Neural crest cell (in vitro differentiated cells): ENCODE measurements around the gene HSPA4. TPM values are rescaled to one million over a fixed set of nuclear protein-coding genes. Genes with fewer than 3 reads are reported as not detected.
"Not testable (repeated sequence)": the region's sequence is repeated elsewhere in the genome, so short reads cannot be mapped to it uniquely, and the experiment has no call there.

ENCODE experiments used
- DNase-seq: peaks from one replicate; pipeline ENCODE4 v3.0.0; 2021; ENCODE audit warnings: low read depth, mixed read lengths, low spot score
- H3K27ac Mint-ChIP-seq: one replicate; pipeline ENCODE4 v1.8.0; 2021; ENCODE audit warnings: mild to moderate bottlenecking, mixed read lengths; ENCODE audit not compliant: unreplicated experiment
- H3K27me3 Mint-ChIP-seq: 2 replicates; pipeline ENCODE4 v1.8.0; 2021; ENCODE audit warnings: low read depth, mild to moderate bottlenecking, mixed read lengths
- H3K36me3 Mint-ChIP-seq: 2 replicates; pipeline ENCODE4 v1.8.0; 2021; ENCODE audit warnings: low read depth, mild to moderate bottlenecking, mixed read lengths
- H3K4me1 Mint-ChIP-seq: 2 replicates; pipeline ENCODE4 v1.8.0; 2021; ENCODE audit warnings: mixed read lengths
- H3K4me3 Mint-ChIP-seq: one replicate; pipeline ENCODE4 v1.8.0; 2021; ENCODE audit warnings: mild to moderate bottlenecking, mixed read lengths
- H3K9me3 Mint-ChIP-seq: 2 replicates; pipeline ENCODE4 v1.8.0; 2021; ENCODE audit warnings: mixed read lengths
- long read RNA-seq: library from polyadenylated mRNA; unstranded; transcript quantifications from one replicate; pipeline ENCODE4 v2.0.0, GENCODE V29; 2020
- total RNA-seq: library from RNA; stranded (reverse); gene quantifications from 2 replicates; pipeline ENCODE4 v1.2.1, GENCODE V29; 2021
- TF ChIP-seq, protein P1 (sequence below): fragments of 200-600 bp; sonication (generic); conservative IDR thresholded peaks from 2 replicates; pipeline ENCODE4 v1.5.0; 2021; ENCODE audit warnings: antibody characterized with exemption, mild to moderate bottlenecking

Gene HSPA4
- 161 and 166 TPM in 2 replicates for total RNA-seq
- long read RNA-seq, full-length matches to known transcripts = 554 of 725 reads
- long read RNA-seq, partial matches to known transcripts = 114 of 725 reads
- long read RNA-seq, other reads (novel, unspliced or antisense) = 57 of 725 reads

DNA sequence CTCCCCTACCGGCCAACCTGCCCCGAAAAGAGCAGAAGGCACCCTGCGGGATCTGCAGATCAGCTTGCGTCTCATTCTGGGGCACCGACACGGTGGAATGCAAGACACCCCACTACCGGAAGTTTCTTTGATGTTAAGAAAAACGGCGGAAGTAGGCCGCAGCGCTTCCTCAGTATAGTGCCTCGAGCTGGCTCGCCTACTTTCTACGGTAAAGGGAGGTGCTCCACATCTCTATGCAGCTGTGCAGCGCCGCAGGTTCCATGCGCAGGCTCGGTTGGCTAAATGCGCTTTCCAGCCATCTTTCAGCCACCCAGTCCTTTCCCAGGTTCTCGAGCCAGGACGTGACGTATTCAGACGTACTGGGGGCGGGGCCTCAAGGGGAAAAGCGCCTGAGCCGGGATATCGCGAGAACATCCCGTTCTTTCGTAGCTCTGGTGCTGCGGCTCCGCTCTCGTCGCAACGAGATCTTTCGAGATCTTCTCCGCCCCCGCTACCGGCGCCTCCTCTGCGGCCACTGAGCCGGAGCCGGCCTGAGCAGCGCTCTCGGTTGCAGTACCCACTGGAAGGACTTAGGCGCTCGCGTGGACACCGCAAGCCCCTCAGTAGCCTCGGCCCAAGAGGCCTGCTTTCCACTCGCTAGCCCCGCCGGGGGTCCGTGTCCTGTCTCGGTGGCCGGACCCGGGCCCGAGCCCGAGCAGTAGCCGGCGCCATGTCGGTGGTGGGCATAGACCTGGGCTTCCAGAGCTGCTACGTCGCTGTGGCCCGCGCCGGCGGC is at the start of gene HSPA4:
Gene HSPA4 (plus strand): TSS at position 472 of the 775 bp plus-strand sequence. CDS start 238 bp downstream, at position 710.
- TF ChIP-seq, protein P1, sequence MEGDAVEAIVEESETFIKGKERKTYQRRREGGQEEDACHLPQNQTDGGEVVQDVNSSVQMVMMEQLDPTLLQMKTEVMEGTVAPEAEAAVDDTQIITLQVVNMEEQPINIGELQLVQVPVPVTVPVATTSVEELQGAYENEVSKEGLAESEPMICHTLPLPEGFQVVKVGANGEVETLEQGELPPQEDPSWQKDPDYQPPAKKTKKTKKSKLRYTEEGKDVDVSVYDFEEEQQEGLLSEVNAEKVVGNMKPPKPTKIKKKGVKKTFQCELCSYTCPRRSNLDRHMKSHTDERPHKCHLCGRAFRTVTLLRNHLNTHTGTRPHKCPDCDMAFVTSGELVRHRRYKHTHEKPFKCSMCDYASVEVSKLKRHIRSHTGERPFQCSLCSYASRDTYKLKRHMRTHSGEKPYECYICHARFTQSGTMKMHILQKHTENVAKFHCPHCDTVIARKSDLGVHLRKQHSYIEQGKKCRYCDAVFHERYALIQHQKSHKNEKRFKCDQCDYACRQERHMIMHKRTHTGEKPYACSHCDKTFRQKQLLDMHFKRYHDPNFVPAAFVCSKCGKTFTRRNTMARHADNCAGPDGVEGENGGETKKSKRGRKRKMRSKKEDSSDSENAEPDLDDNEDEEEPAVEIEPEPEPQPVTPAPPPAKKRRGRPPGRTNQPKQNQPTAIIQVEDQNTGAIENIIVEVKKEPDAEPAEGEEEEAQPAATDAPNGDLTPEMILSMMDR = no peak
- H3K36me3 Mint-ChIP-seq = peaks cover 3% of the 10 kb centered on the region
- H3K27ac Mint-ChIP-seq = peak within 1 kb of the TSS; percentile 100
- peak; percentile 94 for DNase-seq
- H3K27me3 Mint-ChIP-seq = peaks cover 3% of the 10 kb centered on the region
- peaks cover 38% of the 10 kb centered on the region for H3K4me1 Mint-ChIP-seq
- H3K9me3 Mint-ChIP-seq = no peaks in the 10 kb centered on the region
- H3K4me3 Mint-ChIP-seq = peak within 1 kb of the TSS; percentile 97

DNA sequence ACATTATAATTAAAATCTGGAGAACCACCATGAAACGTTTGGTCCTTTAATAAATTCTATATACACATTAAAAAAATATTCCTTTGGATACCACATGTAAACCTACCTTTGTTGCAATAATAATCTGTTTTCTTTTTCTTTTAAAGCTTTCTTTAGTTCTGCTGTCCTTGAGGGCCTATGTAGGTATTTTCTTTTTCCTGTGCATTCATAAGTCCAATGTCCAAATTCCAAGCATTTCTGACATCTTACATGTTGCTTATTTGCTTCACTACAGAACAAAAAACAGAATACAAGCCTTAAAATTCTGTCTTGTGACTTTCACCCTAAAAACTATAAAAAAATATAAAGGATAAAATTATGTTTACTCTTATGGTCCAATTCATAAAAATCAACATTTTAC is 45.2 kb upstream of the HSPA4 start:
- Mint-ChIP-seq H3K9me3 (no peaks in the 10 kb centered on the region), H3K27ac (no peak overlapping the region), H3K4me3 (no peak overlapping the region), H3K36me3 (peaks cover 14% of the 10 kb centered on the region), H3K4me1 (no peaks in the 10 kb centered on the region), H3K27me3 (no peaks in the 10 kb centered on the region)
- no peak for DNase-seq
- TF ChIP-seq, protein P1 = no peak

DNA sequence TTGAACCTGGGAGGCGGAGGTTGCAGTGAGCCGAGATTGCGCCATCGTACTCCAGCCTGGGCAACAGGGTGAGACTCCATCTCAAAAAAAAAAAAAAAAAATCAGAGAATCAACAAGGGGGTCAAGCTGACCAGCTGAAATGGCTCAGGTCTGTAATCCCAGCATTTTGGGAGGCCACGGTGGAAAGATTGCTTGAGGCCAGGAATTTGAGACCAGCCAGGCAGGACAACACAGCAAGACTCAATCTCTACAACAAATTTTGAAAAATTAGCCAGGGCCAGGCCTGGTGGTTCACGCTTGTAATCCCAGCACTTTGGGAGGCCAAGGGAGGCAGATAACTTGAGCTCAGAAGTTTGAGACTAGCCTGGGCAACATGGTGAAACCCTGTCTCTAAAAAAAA is 43.4 kb upstream of the HSPA4 start:
- H3K4me3 Mint-ChIP-seq, H3K27me3 Mint-ChIP-seq, H3K4me1 Mint-ChIP-seq, H3K9me3 Mint-ChIP-seq, H3K27ac Mint-ChIP-seq, DNase-seq: not testable (repeated sequence)
- peaks cover 11% of the 10 kb centered on the region for H3K36me3 Mint-ChIP-seq

DNA sequence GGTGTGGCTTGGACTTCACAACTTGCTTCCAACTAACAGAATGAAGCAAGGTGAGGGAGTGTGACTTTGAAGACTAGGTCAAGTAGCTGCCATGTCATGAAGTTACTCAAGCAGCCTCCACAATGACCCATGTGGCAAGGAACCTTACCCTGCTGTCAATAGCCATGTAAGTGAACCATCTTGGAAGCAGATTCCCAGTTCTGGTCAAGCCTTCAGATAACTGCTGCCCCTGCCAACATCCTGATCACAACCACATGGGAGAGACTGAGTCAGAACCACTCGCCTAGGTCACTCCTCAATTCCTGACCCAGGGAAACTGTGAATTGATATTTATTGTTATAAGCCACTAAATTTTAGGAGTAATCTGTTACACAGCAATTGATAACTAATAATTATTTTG is 36.3 kb upstream of the HSPA4 start:
- no peak overlapping the region for H3K27ac Mint-ChIP-seq
- no peaks in the 10 kb centered on the region for H3K27me3 Mint-ChIP-seq
- H3K4me3 Mint-ChIP-seq = no peak overlapping the region
- H3K36me3 Mint-ChIP-seq = peaks cover 8% of the 10 kb centered on the region
- TF ChIP-seq, protein P1 = no peak
- H3K9me3 Mint-ChIP-seq = peaks cover 3% of the 10 kb centered on the region
- DNase-seq = no peak
- H3K4me1 Mint-ChIP-seq = no peaks in the 10 kb centered on the region

DNA sequence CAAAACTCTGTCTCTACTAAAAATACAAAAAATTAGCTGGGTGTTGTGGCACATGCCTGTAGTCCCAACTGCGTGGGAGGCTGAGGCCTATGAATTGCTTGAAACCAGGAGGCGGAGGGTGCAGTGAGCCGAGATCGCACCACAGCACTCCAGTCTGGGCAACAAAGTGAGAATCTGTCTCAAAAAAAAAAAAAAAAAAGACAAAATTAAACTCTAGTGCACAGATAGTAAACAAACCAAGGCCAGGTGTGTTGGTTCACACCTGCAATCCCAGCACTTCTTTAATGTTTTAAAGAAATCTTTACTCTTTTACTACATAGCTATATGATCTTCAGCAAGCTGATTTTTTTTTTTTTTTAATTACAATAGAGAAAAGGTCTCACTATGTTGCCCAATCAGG is 33.8 kb upstream of the HSPA4 start:
- H3K9me3 Mint-ChIP-seq = peaks cover 3% of the 10 kb centered on the region
- H3K36me3 Mint-ChIP-seq = peaks cover 6% of the 10 kb centered on the region
- no peak for DNase-seq
- no peaks in the 10 kb centered on the region for H3K4me1 Mint-ChIP-seq
- H3K27me3 Mint-ChIP-seq = no peaks in the 10 kb centered on the region
- H3K4me3 Mint-ChIP-seq = no peak overlapping the region
- TF ChIP-seq, protein P1 = no peak
- H3K27ac Mint-ChIP-seq = no peak overlapping the region

DNA sequence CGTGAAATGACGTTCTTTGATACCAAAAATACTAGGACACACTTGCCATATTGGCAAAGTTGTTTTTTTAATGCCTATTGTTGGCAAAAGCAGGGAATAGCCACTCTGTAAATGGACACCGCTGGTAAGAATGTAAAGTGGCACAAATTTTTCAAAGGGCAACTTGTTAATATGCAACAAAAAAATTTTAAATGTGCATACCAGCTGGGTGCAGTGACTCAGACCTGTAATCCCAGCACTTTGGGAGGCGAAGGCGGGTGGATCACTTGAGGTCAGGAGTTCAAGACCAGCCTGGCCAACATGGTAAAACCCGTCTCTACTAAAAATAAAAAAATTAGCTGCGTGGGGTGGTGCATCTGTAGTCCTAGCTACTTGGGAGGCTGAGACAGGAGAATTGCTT is 32.3 kb upstream of the HSPA4 start:
- not testable (repeated sequence) for H3K27ac Mint-ChIP-seq, H3K36me3 Mint-ChIP-seq, DNase-seq, H3K9me3 Mint-ChIP-seq, H3K4me3 Mint-ChIP-seq, H3K4me1 Mint-ChIP-seq, H3K27me3 Mint-ChIP-seq
